Measurements from ENCODE around the gene LDLRAD4. TPM values are rescaled to one million over a fixed set of nuclear protein-coding genes. Genes with fewer than 3 reads are reported as not detected.
A peak's percentile ranks its signal among the peaks of the same experiment; 100 is the strongest.

LDLRAD4 gene
- total and polyA plus RNA-seq, 2 donors (not counting 1 experiment from before 2014, with no cell fraction given): 13.9 to 35.7 TPM

DNA sequence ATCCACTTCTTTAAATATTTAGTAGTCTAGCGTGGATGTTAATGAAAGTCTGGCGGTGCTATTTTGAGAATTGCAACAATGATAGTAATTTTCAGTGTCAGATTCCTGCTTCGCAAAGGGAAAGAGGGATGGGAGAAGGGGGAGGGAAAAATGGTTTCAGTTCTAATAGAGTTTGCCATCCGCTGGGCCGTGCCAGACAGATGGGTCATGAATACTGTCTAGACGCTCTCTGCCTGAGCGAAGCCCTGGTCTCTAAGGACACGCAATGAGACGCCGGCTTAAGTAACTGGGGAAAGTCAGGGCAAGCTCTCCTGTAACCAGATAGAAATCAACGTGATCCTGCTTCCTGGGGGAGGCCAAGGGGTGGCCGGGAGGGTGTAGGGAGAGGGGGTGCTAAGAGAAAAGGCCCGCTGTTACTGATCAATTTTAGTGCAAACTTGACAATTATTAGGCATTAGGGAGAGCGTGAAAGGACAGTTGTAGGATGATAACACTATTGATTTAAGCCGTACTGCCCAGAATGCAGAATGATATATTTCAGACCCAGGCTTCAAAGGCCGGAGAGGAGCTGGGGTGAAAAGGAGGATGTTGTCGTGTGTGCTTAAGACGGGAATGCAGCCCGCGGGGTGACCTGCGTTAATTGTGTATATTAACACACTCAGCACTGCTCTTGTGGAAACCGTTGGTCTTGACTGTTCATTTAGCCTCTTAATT is 229.2 kb downstream of the LDLRAD4 start:
- no peaks in the 10 kb centered on the region for H3K9me3 Mint-ChIP-seq (ENCODE audit: insufficient read depth)
- no peak overlapping the region for H3K27ac ChIP-seq (ENCODE audit: low read length in 2 of 2)
- no peaks in the 10 kb centered on the region for H3K36me3 ChIP-seq (replicated peaks in 1 of 2; ENCODE audit: control extremely low read depth in 1 of 2, control insufficient read depth in 1 of 2, extremely low read depth in 1 of 2, insufficient read depth in 2 of 2, low read length in 1 of 2)
- POLR2A ChIA-PET: no interaction called here
- H3K9me3 ChIP-seq (ENCODE audit: control extremely low read depth in 1 of 3, control insufficient read depth in 2 of 3, insufficient read depth in 1 of 3, low read length in 2 of 3): no peaks in the 10 kb centered on the region
- peak overlapping the region; percentile 71 for H3K4me3 Mint-ChIP-seq
- CTCF ChIA-PET: interaction anchor here (0.6 to 1.0 kb wide), 2 partner anchors 232 to 1624 kb away, joined by 4 to 5 read pairs; no protein-coding TSS in a partner anchor
- H3K79me2 ChIP-seq (ENCODE audit: control insufficient read depth, insufficient read depth, low read length): no peaks in the 10 kb centered on the region
- peaks cover 0 to 3% (median 0%) of the 10 kb centered on the region in 4 experiments for H3K27me3 ChIP-seq (replicated peaks in 1 of 4; ENCODE audit: control extremely low read depth in 1 of 4, control insufficient read depth in 3 of 4, insufficient read depth in 4 of 4, low read length in 3 of 4)
- H3K27ac Mint-ChIP-seq: peak overlapping the region; percentile 79
- no peaks in the 10 kb centered on the region for H4K20me1 ChIP-seq (ENCODE audit: control insufficient read depth, insufficient read depth, low read length, poor library complexity, severe bottlenecking)
- intact Hi-C loops (cut with micrococcal nuclease): no loop called here
- peaks cover 13% of the 10 kb centered on the region for H3K4me1 Mint-ChIP-seq
- peak overlapping the region; percentile 32 for H2AFZ ChIP-seq (ENCODE audit: insufficient read depth, low read depth, low read length, poor library complexity, severe bottlenecking)
- H3K4me2 ChIP-seq (replicated peaks; ENCODE audit: low read depth, low read length, poor library complexity, severe bottlenecking): peak overlapping the region; percentile 34
- peaks cover 7 to 12% of the 10 kb centered on the region in 2 donors for H3K4me1 ChIP-seq (ENCODE audit: control insufficient read depth in 2 of 2, insufficient read depth in 2 of 2, low read length in 2 of 2)
- ATAC-seq (ENCODE audit: low read depth) (peak; percentile 58), DNase-seq (peak; percentile 40)
- H3K4me3 ChIP-seq (ENCODE audit: control extremely low read depth in 1 of 5, extremely low read depth in 1 of 5, insufficient read depth in 1 of 5, low read depth in 2 of 5, low read length in 4 of 5): no peak overlapping the region
- TF ChIP-seq, protein P1, sequence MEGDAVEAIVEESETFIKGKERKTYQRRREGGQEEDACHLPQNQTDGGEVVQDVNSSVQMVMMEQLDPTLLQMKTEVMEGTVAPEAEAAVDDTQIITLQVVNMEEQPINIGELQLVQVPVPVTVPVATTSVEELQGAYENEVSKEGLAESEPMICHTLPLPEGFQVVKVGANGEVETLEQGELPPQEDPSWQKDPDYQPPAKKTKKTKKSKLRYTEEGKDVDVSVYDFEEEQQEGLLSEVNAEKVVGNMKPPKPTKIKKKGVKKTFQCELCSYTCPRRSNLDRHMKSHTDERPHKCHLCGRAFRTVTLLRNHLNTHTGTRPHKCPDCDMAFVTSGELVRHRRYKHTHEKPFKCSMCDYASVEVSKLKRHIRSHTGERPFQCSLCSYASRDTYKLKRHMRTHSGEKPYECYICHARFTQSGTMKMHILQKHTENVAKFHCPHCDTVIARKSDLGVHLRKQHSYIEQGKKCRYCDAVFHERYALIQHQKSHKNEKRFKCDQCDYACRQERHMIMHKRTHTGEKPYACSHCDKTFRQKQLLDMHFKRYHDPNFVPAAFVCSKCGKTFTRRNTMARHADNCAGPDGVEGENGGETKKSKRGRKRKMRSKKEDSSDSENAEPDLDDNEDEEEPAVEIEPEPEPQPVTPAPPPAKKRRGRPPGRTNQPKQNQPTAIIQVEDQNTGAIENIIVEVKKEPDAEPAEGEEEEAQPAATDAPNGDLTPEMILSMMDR (IDR thresholded peaks at IDR 0.05): no peak
- TF ChIP-seq EZH2 (IDR thresholded peaks at IDR 0.05; ENCODE audit: borderline replicate concordance, insufficient read depth, low read depth, low read length, poor library complexity, severe bottlenecking): no peak
- 66% methylated on average over 20 of the region's 22 CpGs for WGBS (ENCODE audit: insufficient coverage)
- H3K9ac ChIP-seq (ENCODE audit: low read length): no peak overlapping the region
- peaks cover 25% of the 10 kb centered on the region for H3K27me3 Mint-ChIP-seq

DNA sequence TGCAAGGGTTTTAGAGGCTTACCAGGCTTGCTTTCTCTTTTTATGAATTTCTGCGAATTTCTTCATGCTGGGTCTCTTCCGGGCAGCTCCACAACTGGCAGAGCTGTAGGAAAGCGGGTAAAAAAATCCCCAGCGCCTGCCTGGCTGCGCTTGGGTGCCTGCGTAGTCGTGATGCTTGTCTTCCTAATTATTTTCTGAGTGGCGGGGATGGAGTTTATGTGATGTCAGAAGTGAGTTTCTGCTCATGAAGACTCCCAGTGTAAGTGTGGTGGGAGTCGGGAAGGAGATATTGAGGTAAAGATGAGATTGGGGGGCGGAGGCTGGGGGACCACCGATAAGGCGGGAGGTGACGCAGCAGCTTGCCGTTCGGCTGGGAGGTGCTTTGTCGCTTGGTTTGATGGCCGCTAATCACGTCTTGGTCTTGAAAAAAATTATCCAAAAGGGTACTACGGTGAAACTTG is 229.8 kb downstream of the LDLRAD4 start:
- H3K4me3 Mint-ChIP-seq: peak overlapping the region; percentile 71
- Histone ChIP-seq H3K27me3 (replicated peaks in 1 of 4; ENCODE audit: control extremely low read depth in 1 of 4, control insufficient read depth in 3 of 4, insufficient read depth in 4 of 4, low read length in 3 of 4) (peaks cover 0 to 4% (median 0%) of the 10 kb centered on the region in 4 experiments), H3K27ac (ENCODE audit: low read length in 2 of 2) (no peak overlapping the region), H4K20me1 (ENCODE audit: control insufficient read depth, insufficient read depth, low read length, poor library complexity, severe bottlenecking) (no peaks in the 10 kb centered on the region), H2AFZ (ENCODE audit: insufficient read depth, low read depth, low read length, poor library complexity, severe bottlenecking) (peak overlapping the region; percentile 32), H3K4me1 (ENCODE audit: control insufficient read depth in 2 of 2, insufficient read depth in 2 of 2, low read length in 2 of 2) (peaks cover 7 to 12% of the 10 kb centered on the region in 2 donors), H3K36me3 (replicated peaks in 1 of 2; ENCODE audit: control extremely low read depth in 1 of 2, control insufficient read depth in 1 of 2, extremely low read depth in 1 of 2, insufficient read depth in 2 of 2, low read length in 1 of 2) (no peaks in the 10 kb centered on the region), H3K79me2 (ENCODE audit: control insufficient read depth, insufficient read depth, low read length) (no peaks in the 10 kb centered on the region), H3K4me3 (ENCODE audit: control extremely low read depth in 1 of 5, extremely low read depth in 1 of 5, insufficient read depth in 1 of 5, low read depth in 2 of 5, low read length in 4 of 5) (no peak overlapping the region), H3K9me3 (ENCODE audit: control extremely low read depth in 1 of 3, control insufficient read depth in 2 of 3, insufficient read depth in 1 of 3, low read length in 2 of 3) (no peaks in the 10 kb centered on the region), H3K9ac (ENCODE audit: low read length) (no peak overlapping the region), H3K4me2 (replicated peaks; ENCODE audit: low read depth, low read length, poor library complexity, severe bottlenecking) (peak overlapping the region; percentile 34)
- peaks cover 13% of the 10 kb centered on the region for H3K4me1 Mint-ChIP-seq
- 86% methylated on average over 19 of the region's 19 CpGs for whole genome bisulfite sequencing (ENCODE audit: insufficient coverage)
- peaks cover 22% of the 10 kb centered on the region for H3K27me3 Mint-ChIP-seq
- no peak overlapping the region for H3K27ac Mint-ChIP-seq
- TF ChIP-seq, protein P1 (IDR thresholded peaks at IDR 0.05): no peak
- no peak for TF ChIP-seq EZH2 (IDR thresholded peaks at IDR 0.05; ENCODE audit: borderline replicate concordance, insufficient read depth, low read depth, low read length, poor library complexity, severe bottlenecking)
- CTCF ChIA-PET: interaction anchor here (1.0 kb wide), 1 partner anchor 232 kb away, joined by 4 read pairs; no protein-coding TSS in a partner anchor
- intact Hi-C loops (cut with micrococcal nuclease): no loop called here
- no peak for DNase-seq
- no peaks in the 10 kb centered on the region for H3K9me3 Mint-ChIP-seq (ENCODE audit: insufficient read depth)
- no peak for ATAC-seq (ENCODE audit: low read depth)
- POLR2A ChIA-PET: no interaction called here
